Mucosa of rectum (tissue), 2 donors: Measurements from ENCODE around the gene PRR30.

Source experiments
- H3K27ac ChIP-seq, 2 donors: one replicate each; pipeline ENCODE4 v1.7.0; 2013; ENCODE audit warnings: inconsistent platforms in 2 of 2, low read depth in 2 of 2, low read length in 2 of 2
- H3K27me3 ChIP-seq, 2 donors: one replicate each; pipeline ENCODE4 v1.7.0; 2013; ENCODE audit warnings: low read length in 2 of 2; ENCODE audit not compliant: control insufficient read depth in 2 of 2, insufficient read depth in 2 of 2
- H3K36me3 ChIP-seq, 2 donors: one replicate each; pipeline ENCODE4 v1.7.0; 2013; ENCODE audit warnings: low read length in 2 of 2; ENCODE audit not compliant: control insufficient read depth in 2 of 2, insufficient read depth in 2 of 2
- H3K4me1 ChIP-seq, 2 donors: one replicate each; pipeline ENCODE4 v1.7.0; 2013; ENCODE audit warnings: low read length in 2 of 2, mild to moderate bottlenecking in 1 of 2; ENCODE audit not compliant: control insufficient read depth in 2 of 2, insufficient read depth in 2 of 2
- H3K4me3 ChIP-seq, 2 donors: one replicate each; pipeline ENCODE4 v1.7.0; 2013; ENCODE audit warnings: low read length in 2 of 2
- H3K9ac ChIP-seq, 2 donors: one replicate each; pipeline ENCODE4 v1.7.0; 2013; ENCODE audit warnings: low read length in 2 of 2, low read depth in 1 of 2, mild to moderate bottlenecking in 1 of 2
- H3K9me3 ChIP-seq, 2 donors: one replicate each; pipeline ENCODE4 v1.7.0; 2013; ENCODE audit warnings: low read length in 2 of 2; ENCODE audit not compliant: control insufficient read depth in 2 of 2
- donor health status: healthy.
- donor health status: Normal muscosa, but diverticular disease.

PRR30 gene

GRCh38 chr2:27155069-27155520 lies 15.9 kb upstream of the PRR30 start:
- H3K27me3 ChIP-seq: no peaks in the 10 kb centered on the region
- no peak overlapping the region for H3K9ac ChIP-seq
- H3K4me1 ChIP-seq: no peaks in the 10 kb centered on the region
- no peaks in the 10 kb centered on the region for H3K9me3 ChIP-seq
- H3K36me3 ChIP-seq: no peaks in the 10 kb centered on the region
- no peak overlapping the region for H3K27ac ChIP-seq
- H3K4me3 ChIP-seq: no peak overlapping the region

- Histone ChIP-seq H3K9ac (no peak overlapping the region), H3K27me3 (no peaks in the 10 kb centered on the region), H3K9me3 (no peaks in the 10 kb centered on the region), H3K36me3 (no peaks in the 10 kb centered on the region), H3K4me1 (no peaks in the 10 kb centered on the region), H3K4me3 (no peak overlapping the region), H3K27ac (no peak overlapping the region)
These were observed 15.3 kb upstream of the PRR30 start for GRCh38 chr2:27154488-27154887.

GRCh38 chr2:27152796-27153464 lies 13.7 kb upstream of the PRR30 start:
- Histone ChIP-seq H3K4me1 (no peaks in the 10 kb centered on the region), H3K4me3 (no peak overlapping the region), H3K36me3 (no peaks in the 10 kb centered on the region), H3K9me3 (no peaks in the 10 kb centered on the region), H3K27ac (no peak overlapping the region), H3K27me3 (no peaks in the 10 kb centered on the region), H3K9ac (no peak overlapping the region)

GRCh38 chr2:27152102-27152795 lies 13.0 kb upstream of the PRR30 start:
- Histone ChIP-seq H3K9me3 (no peaks in the 10 kb centered on the region), H3K4me1 (no peaks in the 10 kb centered on the region), H3K27me3 (no peaks in the 10 kb centered on the region), H3K4me3 (no peak overlapping the region), H3K36me3 (no peaks in the 10 kb centered on the region), H3K9ac (no peak overlapping the region), H3K27ac (no peak overlapping the region)

GRCh38 chr2:27150639-27151230 lies 11.5 kb upstream of the PRR30 start:
- no peaks in the 10 kb centered on the region for H3K9me3 ChIP-seq
- no peaks in the 10 kb centered on the region for H3K36me3 ChIP-seq
- no peak overlapping the region for H3K27ac ChIP-seq
- H3K4me3 ChIP-seq: no peak overlapping the region
- H3K4me1 ChIP-seq: no peaks in the 10 kb centered on the region
- H3K9ac ChIP-seq: no peak overlapping the region
- H3K27me3 ChIP-seq: no peaks in the 10 kb centered on the region

- H3K4me1 ChIP-seq: no peaks in the 10 kb centered on the region
- H3K9me3 ChIP-seq: no peaks in the 10 kb centered on the region
- H3K9ac ChIP-seq: no peak overlapping the region
- no peaks in the 10 kb centered on the region for H3K36me3 ChIP-seq
- no peak overlapping the region for H3K27ac ChIP-seq
- H3K27me3 ChIP-seq: no peaks in the 10 kb centered on the region
- H3K4me3 ChIP-seq: no peak overlapping the region
These were observed 10.6 kb upstream of the PRR30 start for GRCh38 chr2:27149570-27150405.

GRCh38 chr2:27148801-27149439 lies 9.7 kb upstream of the PRR30 start, which contains the start of gene TCF23:
Gene TCF23, plus strand, starts transcription at chr2:27149004. Its CDS starts 130 bp downstream, at chr2:27149134.
- H3K36me3 ChIP-seq: no peaks in the 10 kb centered on the region
- no peaks in the 10 kb centered on the region for H3K4me1 ChIP-seq
- H3K27me3 ChIP-seq: no peaks in the 10 kb centered on the region
- H3K9me3 ChIP-seq: no peaks in the 10 kb centered on the region
- H3K4me3 ChIP-seq: no peak within 1 kb of the TSS
- H3K27ac ChIP-seq: no peak within 1 kb of the TSS
- H3K9ac ChIP-seq: no peak within 1 kb of the TSS

- Histone ChIP-seq H3K36me3 (no peaks in the 10 kb centered on the region), H3K27me3 (no peaks in the 10 kb centered on the region), H3K4me3 (no peak overlapping the region), H3K27ac (no peak overlapping the region), H3K9me3 (no peaks in the 10 kb centered on the region), H3K9ac (no peak overlapping the region), H3K4me1 (no peaks in the 10 kb centered on the region)
These were observed 8.7 kb upstream of the PRR30 start for GRCh38 chr2:27147935-27148334.

GRCh38 chr2:27145682-27146081 lies 6.5 kb upstream of the PRR30 start:
- no peaks in the 10 kb centered on the region for H3K9me3 ChIP-seq
- no peak overlapping the region for H3K9ac ChIP-seq
- H3K27me3 ChIP-seq: no peaks in the 10 kb centered on the region
- no peaks in the 10 kb centered on the region for H3K4me1 ChIP-seq
- no peak overlapping the region for H3K4me3 ChIP-seq
- no peak overlapping the region for H3K27ac ChIP-seq
- no peaks in the 10 kb centered on the region for H3K36me3 ChIP-seq
